IPS-15b (cell line): ENCODE data around the gene TBC1D4.
"Not testable (repeated sequence)": the region's sequence is repeated elsewhere in the genome, so short reads cannot be mapped to it uniquely, and the experiment has no call there.

Experiments used
- H3K27me3 ChIP-seq: one replicate; pipeline ENCODE4 v1.6.1; 2013; ENCODE audit warnings: low read length; ENCODE audit not compliant: control insufficient read depth, insufficient read depth
- H3K36me3 ChIP-seq: one replicate; pipeline ENCODE4 v1.6.1; 2013; ENCODE audit warnings: low read length; ENCODE audit not compliant: control insufficient read depth, insufficient read depth
- H3K4me1 ChIP-seq: one replicate; pipeline ENCODE4 v1.6.1; 2013; ENCODE audit warnings: mild to moderate bottlenecking, low read length; ENCODE audit not compliant: control insufficient read depth, insufficient read depth
- H3K4me3 ChIP-seq: one replicate; pipeline ENCODE4 v1.5.1; 2013; ENCODE audit warnings: low read depth, low read length
- H3K9ac ChIP-seq: one replicate; pipeline ENCODE4 v1.6.1; 2013; ENCODE audit warnings: low read depth, mild to moderate bottlenecking, low read length
- H3K9me3 ChIP-seq: one replicate; pipeline ENCODE4 v1.6.1; 2013; ENCODE audit warnings: mild to moderate bottlenecking, low read length; ENCODE audit not compliant: control insufficient read depth, insufficient read depth

Gene TBC1D4

GRCh38 chr13:75360170-75360569 is 121.8 kb downstream of the TBC1D4 start:
- Histone ChIP-seq H3K36me3 (no peaks in the 10 kb centered on the region), H3K4me1 (no peaks in the 10 kb centered on the region), H3K4me3 (no peak overlapping the region), H3K9me3 (no peaks in the 10 kb centered on the region), H3K9ac (no peak overlapping the region), H3K27me3 (no peaks in the 10 kb centered on the region)

- H3K9me3 ChIP-seq, result no peaks in the 10 kb centered on the region
- no peaks in the 10 kb centered on the region for H3K27me3 ChIP-seq
- no peak overlapping the region for H3K4me3 ChIP-seq
- no peaks in the 10 kb centered on the region for H3K36me3 ChIP-seq
- no peaks in the 10 kb centered on the region for H3K4me1 ChIP-seq
- no peak overlapping the region for H3K9ac ChIP-seq
Measured at GRCh38 chr13:75359266-75359665, 122.7 kb downstream of the TBC1D4 start.

GRCh38 chr13:75357576-75358289 is 124.2 kb downstream of the TBC1D4 start:
- no peaks in the 10 kb centered on the region for H3K36me3 ChIP-seq
- no peaks in the 10 kb centered on the region for H3K4me1 ChIP-seq
- H3K4me3 ChIP-seq, result no peak overlapping the region
- no peaks in the 10 kb centered on the region for H3K9me3 ChIP-seq
- no peak overlapping the region for H3K9ac ChIP-seq
- no peaks in the 10 kb centered on the region for H3K27me3 ChIP-seq

- Histone ChIP-seq H3K36me3 (no peaks in the 10 kb centered on the region), H3K9me3 (no peaks in the 10 kb centered on the region), H3K27me3 (no peaks in the 10 kb centered on the region), H3K9ac (no peak overlapping the region), H3K4me3 (no peak overlapping the region), H3K4me1 (no peaks in the 10 kb centered on the region)
Measured at GRCh38 chr13:75356421-75356820, 125.5 kb downstream of the TBC1D4 start.

GRCh38 chr13:75355609-75356008 is 126.4 kb downstream of the TBC1D4 start:
- H3K27me3 ChIP-seq, result no peaks in the 10 kb centered on the region
- H3K36me3 ChIP-seq, result no peaks in the 10 kb centered on the region

GRCh38 chr13:75353781-75354193 is 128.2 kb downstream of the TBC1D4 start:
- Histone ChIP-seq H3K9ac (no peak overlapping the region), H3K4me1 (no peaks in the 10 kb centered on the region), H3K4me3 (no peak overlapping the region), H3K36me3 (no peaks in the 10 kb centered on the region), H3K27me3 (no peaks in the 10 kb centered on the region), H3K9me3 (no peaks in the 10 kb centered on the region)

More at GRCh38 chr13:75355609-75356008, 126.4 kb downstream of the TBC1D4 start:
- Histone ChIP-seq H3K9me3 (no peaks in the 10 kb centered on the region), H3K4me1 (no peaks in the 10 kb centered on the region), H3K4me3 (no peak overlapping the region), H3K9ac (no peak overlapping the region)

- no peaks in the 10 kb centered on the region for H3K9me3 ChIP-seq
- no peak overlapping the region for H3K4me3 ChIP-seq
Measured at GRCh38 chr13:75352641-75353327, 129.2 kb downstream of the TBC1D4 start.

GRCh38 chr13:75351538-75351937 is 130.4 kb downstream of the TBC1D4 start:
- not testable (repeated sequence) for H3K36me3 ChIP-seq, H3K4me3 ChIP-seq, H3K9ac ChIP-seq, H3K9me3 ChIP-seq, H3K4me1 ChIP-seq, H3K27me3 ChIP-seq

More at GRCh38 chr13:75352641-75353327, 129.2 kb downstream of the TBC1D4 start:
- Histone ChIP-seq H3K4me1 (no peaks in the 10 kb centered on the region), H3K9ac (no peak overlapping the region), H3K36me3 (no peaks in the 10 kb centered on the region), H3K27me3 (no peaks in the 10 kb centered on the region)

GRCh38 chr13:75347925-75348324 is 134.0 kb downstream of the TBC1D4 start:
- Histone ChIP-seq H3K9me3 (no peaks in the 10 kb centered on the region), H3K4me3 (no peak overlapping the region), H3K4me1 (no peaks in the 10 kb centered on the region), H3K36me3 (no peaks in the 10 kb centered on the region), H3K9ac (no peak overlapping the region), H3K27me3 (no peaks in the 10 kb centered on the region)

- Histone ChIP-seq H3K4me1 (no peaks in the 10 kb centered on the region), H3K27me3 (no peaks in the 10 kb centered on the region), H3K4me3 (no peak overlapping the region), H3K9ac (no peak overlapping the region), H3K36me3 (no peaks in the 10 kb centered on the region), H3K9me3 (no peaks in the 10 kb centered on the region)
Measured at GRCh38 chr13:75347457-75347856, 134.5 kb downstream of the TBC1D4 start.

GRCh38 chr13:75345193-75345592 is 136.8 kb downstream of the TBC1D4 start:
- no peaks in the 10 kb centered on the region for H3K27me3 ChIP-seq
- H3K36me3 ChIP-seq, result no peaks in the 10 kb centered on the region
- H3K4me3 ChIP-seq, result no peak overlapping the region
- no peaks in the 10 kb centered on the region for H3K9me3 ChIP-seq
- H3K4me1 ChIP-seq, result no peaks in the 10 kb centered on the region
- no peak overlapping the region for H3K9ac ChIP-seq

GRCh38 chr13:75341028-75341427 is 140.9 kb downstream of the TBC1D4 start:
- Histone ChIP-seq H3K4me1 (no peaks in the 10 kb centered on the region), H3K36me3 (no peaks in the 10 kb centered on the region), H3K27me3 (no peaks in the 10 kb centered on the region), H3K9ac (no peak overlapping the region), H3K4me3 (no peak overlapping the region), H3K9me3 (no peaks in the 10 kb centered on the region)
